HG02884 (cell line): Measurements from ENCODE around the gene MIA2.
"Not testable (repeated sequence)": the region's sequence is repeated elsewhere in the genome, so short reads cannot be mapped to it uniquely, and the experiment has no call there.

Experiments
- ATAC-seq: cut with Tn5 transposase; IDR thresholded peaks from one replicate; pipeline ENCODE4 v1.9.1; 2021; ENCODE audit warnings: mild to moderate bottlenecking, moderate library complexity; ENCODE audit not compliant: unreplicated experiment

MIA2 gene

GRCh38 chr14:39233680-39234326 is at the start of gene MIA2:
TSS of gene MIA2 (plus strand) at chr14:39233915. CDS start at chr14:39234115, 200 bp downstream.
- no peak for ATAC-seq

GRCh38 chr14:39184628-39185255 is 49.0 kb upstream of the MIA2 start:
- ATAC-seq, result no peak

GRCh38 chr14:39185256-39186049 is 48.3 kb upstream of the MIA2 start:
- no peak for ATAC-seq

GRCh38 chr14:39186941-39187525 is 46.7 kb upstream of the MIA2 start:
- ATAC-seq, result no peak

GRCh38 chr14:39203659-39204606 is 29.8 kb upstream of the MIA2 start:
- no peak for ATAC-seq

GRCh38 chr14:39207430-39207829 is 26.3 kb upstream of the MIA2 start:
- not testable (repeated sequence) for ATAC-seq

- ATAC-seq, result no peak
These were observed 22.5 kb upstream of the MIA2 start for GRCh38 chr14:39211109-39211741.

- ATAC-seq, result no peak
These were observed 21.7 kb upstream of the MIA2 start for GRCh38 chr14:39212034-39212433.

- no peak for ATAC-seq
These were observed 21.0 kb upstream of the MIA2 start for GRCh38 chr14:39212693-39213092.

GRCh38 chr14:39217214-39217879 is 16.4 kb upstream of the MIA2 start:
- ATAC-seq, result no peak

- ATAC-seq, result no peak
These were observed 15.4 kb upstream of the MIA2 start for GRCh38 chr14:39218171-39218769.

GRCh38 chr14:39219075-39219499 is 14.6 kb upstream of the MIA2 start:
- ATAC-seq, result no peak

GRCh38 chr14:39220473-39220872 is 13.2 kb upstream of the MIA2 start:
- ATAC-seq, result not testable (repeated sequence)

GRCh38 chr14:39228044-39228443 is 5.7 kb upstream of the MIA2 start:
- no peak for ATAC-seq

- ATAC-seq, result no peak
These were observed 5.0 kb upstream of the MIA2 start for GRCh38 chr14:39228509-39229221.

GRCh38 chr14:39229222-39229543 is 4.5 kb upstream of the MIA2 start:
- no peak for ATAC-seq

GRCh38 chr14:39229601-39230110 is 4.1 kb upstream of the MIA2 start:
- ATAC-seq, result no peak

GRCh38 chr14:39230416-39231035 is 3.2 kb upstream of the MIA2 start:
- ATAC-seq, result no peak
